HT1080 (cell line): ENCODE results near the gene MEAF6. TPM values are rescaled to one million over a fixed set of nuclear protein-coding genes. Genes with fewer than 3 reads are reported as not detected.
"Not testable (repeated sequence)": the region's sequence is repeated elsewhere in the genome, so short reads cannot be mapped to it uniquely, and the experiment has no call there.

Experiments
- DNase-seq: peaks from one replicate; pipeline ENCODE4 v3.0.0-alpha.2; 2015; ENCODE audit warnings: low read depth
- total RNA-seq: library from RNA; depleted of rRNA; stranded (reverse); fragments of >200 nt; shearing (Covaris generic); gene quantifications from 2 replicates; pipeline ENCODE4 v1.2.3, GENCODE V29; 2014

Gene MEAF6
- total RNA-seq, 1 experiment from 2014 or later = 65.4 TPM

DNA sequence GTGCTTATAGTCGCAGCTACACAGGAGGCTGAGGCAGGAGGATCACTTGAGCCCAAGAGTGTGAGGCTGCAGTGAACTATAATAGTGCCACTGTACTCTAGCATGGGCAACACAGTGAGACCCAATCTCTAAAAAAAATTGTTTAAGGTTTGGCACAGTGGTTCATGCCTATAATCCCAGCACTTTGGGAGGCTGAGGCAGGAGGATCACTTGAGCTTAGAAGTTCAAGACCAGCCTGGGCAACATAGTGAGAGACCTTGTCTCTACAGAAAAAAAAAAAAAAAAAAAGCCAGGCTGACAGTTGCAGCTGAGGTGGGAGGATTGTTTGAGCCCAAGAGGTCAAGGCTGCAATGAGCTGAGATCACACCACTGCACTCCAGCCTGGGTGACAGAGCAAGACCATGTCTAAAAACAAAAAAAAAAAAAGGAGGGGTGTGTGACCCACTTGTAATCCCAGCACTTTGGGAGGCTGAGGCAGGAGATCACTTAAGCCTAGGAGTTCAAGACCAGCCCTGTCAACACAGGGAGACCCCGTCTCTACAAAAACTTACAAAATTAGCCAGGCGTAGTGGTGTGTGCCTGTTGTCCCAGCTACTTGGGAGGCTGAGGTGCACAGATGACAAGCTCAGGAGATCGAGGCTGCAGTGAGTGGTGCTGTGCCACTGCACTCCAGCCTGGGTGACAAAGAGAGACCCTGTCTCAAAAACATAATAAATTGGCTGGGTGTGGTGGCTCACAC, 18.0 kb upstream of the MEAF6 start:
- not testable (repeated sequence) for DNase-seq

DNA sequence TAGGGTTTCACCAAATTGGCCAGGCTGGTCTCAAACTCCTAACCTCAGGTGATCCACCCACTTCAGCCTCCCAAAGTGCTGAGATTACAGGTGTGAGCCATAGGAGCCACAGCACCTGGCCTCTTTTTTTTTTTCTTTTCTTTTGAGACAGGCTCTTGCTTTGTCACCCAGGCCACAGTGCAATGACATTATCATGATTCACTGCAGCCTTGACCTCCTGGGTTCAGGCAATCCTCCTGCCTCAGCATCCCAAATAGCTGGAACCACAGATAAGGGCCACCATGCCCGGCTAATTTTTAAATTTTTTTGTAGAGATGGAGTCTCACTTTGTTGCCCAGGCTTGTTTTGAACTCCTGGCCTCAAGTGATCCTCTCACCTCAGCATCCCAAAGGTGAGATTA, 15.3 kb upstream of the MEAF6 start:
- DNase-seq = not testable (repeated sequence)

DNA sequence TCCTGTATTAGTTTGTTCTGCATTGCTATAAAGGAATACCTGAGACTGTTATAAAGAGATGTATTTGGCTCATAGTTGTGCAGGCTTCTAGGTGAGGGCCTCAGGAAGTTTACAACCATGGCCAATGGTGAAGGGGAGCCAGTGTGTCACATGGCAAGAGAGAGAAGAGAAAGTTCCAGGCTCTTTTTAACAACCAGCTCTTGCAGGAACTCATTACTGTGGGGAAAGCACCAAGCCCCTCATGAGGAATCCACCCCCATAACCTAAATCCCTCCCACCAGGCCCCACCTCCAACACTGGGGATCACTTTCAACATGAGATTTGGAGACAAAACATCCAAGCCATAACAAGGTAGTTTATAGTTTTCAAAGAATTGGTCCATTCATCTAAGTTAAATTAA, 5.0 kb upstream of the MEAF6 start:
- no peak for DNase-seq

DNA sequence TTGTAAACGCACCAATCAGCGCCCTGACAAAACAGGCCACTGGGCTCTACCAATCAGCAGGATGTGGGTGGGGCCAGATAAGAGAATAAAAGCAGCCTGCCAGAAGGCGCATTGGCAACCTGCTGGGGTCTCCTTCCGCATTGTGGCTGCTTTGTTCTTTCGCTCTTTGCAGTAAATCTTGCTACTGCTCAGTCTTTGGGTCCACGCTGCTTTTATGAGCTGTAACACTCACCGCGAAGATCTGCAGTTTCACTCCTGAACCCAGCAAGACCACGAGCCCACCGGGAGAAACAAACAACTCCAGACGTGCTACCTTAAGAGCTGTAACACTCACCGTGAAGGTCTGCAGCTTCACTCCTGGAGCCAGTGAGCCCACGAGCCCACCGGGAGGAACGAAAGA, 4.4 kb upstream of the MEAF6 start:
- not testable (repeated sequence) for DNase-seq

DNA sequence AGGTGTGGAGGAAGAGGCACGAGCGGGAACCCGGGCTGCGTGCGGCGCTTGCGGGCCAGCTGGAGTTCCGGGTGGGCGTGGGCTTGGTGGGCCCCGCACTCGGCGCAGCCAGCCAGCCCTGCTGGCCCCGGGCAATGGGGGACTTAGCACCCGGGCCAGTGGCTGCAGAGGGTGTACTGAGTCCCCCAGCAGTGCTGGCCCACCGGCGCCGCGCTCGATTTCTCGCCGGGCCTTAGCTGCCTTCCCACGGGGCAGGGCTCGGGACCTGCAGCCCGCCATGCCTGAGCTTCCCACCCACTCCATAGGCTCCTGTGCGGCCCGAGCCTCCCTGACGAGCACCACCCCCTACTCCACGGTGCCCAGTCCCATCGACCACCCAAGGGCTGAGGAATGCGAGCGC, 3.7 kb upstream of the MEAF6 start:
- DNase-seq = not testable (repeated sequence)

DNA sequence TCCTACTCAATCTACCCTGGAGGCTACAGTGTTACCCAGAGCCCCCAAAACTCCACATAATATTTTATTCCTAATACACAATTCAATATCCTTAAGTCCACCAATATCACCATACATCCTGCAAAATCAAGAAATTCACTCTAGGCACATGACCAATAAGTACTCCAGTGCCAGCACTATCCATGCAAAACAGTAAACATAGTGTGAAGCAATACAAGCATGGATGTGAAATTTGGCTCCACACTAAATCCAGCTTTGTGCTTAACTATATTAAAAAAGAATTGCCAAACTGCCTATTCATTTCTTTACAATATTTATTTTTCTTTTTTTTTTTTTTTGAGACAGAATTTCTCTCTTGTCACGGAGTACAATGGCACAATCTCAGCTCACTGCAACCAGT, 3.0 kb upstream of the MEAF6 start:
- DNase-seq = no peak

DNA sequence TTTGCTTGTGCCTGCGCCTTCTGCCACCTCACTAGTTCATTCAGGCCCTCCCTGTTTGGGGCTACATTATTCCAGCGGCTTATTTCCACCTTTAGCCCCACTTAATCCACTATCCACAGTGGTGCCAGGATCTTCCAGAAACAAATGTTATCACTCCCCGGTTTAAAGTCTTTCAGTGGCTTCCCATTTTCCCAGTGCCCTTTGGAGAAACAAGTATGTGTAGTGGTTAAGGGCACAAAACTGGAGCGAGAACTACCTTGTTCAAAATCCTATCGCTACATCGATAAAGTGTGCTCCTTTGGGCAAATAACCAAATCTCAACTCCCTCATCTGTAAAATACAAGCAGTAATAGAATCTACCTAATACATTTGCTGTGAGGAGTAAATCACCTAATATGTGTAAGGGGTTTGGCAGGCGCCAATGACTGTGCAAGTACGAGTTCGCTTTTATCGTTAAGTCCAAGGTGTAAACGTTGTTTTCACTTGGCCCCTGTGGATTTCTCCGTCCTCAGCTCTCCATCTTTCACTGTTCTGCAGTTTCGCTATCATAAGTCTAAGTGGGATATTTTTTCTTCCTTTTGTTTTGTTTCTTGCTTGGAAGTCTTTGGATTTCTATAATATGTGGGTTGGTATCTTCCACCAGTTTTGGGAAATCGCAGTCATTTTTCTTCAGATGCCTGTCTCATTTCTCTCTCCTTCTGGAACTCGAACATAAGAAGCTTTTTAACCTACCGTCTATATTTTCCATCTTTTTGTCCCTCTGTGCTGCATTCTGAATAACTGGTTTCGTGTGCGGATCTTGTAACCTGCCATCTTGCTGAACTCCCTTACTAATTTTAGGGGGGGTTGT, 844 bp upstream of the MEAF6 start:
- DNase-seq = no peak

DNA sequence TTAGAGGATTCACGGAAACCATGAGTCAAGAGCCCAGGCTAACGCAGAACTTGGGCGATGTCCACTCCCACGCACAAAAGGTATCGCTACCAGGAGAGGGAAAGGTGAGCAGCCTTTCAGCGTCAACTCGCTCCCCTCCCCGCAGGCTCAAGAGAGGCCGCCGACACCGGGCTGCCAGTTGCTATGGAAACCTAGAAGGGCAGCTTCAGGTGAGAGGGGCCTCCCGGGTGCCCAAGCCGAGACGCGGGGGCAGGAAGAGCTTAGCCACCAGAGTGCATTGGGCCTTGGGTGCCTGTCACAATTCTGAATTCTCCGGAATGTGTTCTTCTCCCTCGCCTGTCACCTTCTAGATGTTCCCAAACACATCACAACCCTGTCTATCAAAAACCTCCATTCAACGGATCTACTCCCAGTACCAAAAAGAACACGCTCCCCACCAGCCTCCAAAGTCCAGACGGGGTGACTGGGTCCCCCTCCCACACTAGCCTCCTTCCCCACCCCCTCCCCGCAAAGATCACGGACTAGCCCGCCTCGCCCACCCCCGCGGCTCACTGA, 694 bp downstream of the MEAF6 start:
- DNase-seq = peak; percentile 17

DNA sequence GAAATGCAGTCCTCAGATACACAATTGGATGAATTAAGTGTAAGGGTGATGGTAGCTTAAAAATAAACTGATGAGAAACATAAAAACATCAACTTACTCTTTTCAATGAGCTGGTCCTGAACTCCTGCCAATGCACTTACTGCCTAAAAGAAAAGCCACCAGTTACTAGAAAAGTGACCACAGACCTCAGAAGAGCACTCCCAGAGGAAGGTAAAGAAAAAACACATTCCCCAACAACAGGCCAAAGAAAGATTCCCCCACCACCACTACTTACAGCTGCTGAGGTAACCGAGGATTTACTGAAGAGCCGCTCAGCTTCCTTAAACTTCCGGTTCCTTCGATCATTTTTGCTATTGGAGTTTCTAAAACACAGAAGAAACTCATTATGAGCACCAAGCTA, 5.4 kb downstream of the MEAF6 start:
- DNase-seq = peak; percentile 56

DNA sequence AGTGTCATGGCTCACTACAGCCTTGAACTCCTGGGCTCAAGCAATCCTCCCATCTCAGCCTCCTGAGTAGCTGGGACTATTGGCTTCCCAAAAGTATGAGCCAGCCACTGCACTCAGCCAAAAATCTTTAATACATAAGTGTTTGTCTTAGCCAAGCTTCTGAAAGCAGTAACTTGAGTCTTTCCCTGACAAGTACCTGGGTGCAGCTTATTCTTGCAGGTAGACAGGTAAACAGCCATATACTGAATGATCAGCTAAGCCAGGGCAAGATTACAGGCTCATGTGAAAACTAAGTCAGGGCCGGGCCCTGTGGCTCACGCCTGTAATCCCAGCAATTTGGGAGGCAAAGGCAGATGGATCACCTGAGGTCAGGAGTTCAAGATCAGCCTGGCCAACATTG, 7.8 kb downstream of the MEAF6 start:
- no peak for DNase-seq

DNA sequence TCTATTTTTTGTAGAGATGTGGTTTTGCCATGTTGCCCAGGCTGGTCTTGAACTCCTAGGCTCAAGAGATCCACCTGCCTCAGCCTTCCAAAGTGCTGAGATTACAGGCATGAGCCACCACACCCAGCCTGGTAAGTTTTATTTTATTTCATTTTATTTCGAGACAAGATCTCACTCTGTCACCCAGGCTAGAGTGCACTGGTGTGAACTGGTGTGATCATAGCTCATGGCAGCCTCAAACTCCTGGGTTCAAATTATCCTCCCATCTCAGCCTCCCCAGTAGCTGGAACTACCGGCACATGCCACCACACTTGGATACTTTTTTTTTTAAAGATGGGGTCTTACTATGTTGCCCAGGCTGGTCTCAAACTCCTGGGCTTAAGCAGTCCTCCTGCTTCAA, 11.8 kb downstream of the MEAF6 start:
- not testable (repeated sequence) for DNase-seq

DNA sequence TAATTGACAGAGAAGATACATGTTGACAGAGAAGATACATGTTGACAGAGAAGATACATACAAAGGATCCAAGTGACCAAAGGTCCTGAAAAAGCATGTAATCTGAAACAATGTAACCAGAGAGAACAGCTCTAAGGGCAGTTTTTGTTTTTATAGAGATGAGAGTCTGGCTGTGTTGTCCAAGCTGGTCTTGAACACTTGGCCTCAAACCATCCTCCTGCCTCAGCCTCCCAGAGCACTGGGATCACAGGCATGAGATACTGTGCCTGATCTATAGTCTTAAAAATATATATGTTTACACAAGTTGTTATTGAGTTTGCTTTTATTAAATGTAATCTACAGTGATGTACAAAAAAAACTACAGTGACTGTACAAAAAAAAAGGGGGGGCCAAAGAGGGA, 12.5 kb downstream of the MEAF6 start:
- no peak for DNase-seq

DNA sequence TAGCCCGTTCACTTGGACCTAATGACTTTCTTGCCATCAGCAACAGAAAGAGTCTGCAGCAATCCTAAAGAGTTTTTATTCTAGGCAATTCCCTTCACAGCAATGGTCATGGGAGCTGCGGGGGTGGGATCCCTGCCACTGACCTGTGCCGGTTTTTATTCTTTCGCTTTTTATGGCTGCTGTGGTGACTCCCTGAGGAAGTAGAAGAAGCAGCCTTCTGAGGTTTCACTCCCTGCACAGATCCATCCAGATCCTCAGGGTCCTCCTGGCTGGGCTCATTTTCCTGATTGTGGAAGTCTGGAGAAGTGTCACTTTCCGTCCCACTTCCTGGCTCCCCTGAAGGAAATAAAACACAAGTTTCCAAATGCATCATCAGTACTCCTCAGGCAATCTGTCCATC, 12.9 kb downstream of the MEAF6 start:
- no peak for DNase-seq

DNA sequence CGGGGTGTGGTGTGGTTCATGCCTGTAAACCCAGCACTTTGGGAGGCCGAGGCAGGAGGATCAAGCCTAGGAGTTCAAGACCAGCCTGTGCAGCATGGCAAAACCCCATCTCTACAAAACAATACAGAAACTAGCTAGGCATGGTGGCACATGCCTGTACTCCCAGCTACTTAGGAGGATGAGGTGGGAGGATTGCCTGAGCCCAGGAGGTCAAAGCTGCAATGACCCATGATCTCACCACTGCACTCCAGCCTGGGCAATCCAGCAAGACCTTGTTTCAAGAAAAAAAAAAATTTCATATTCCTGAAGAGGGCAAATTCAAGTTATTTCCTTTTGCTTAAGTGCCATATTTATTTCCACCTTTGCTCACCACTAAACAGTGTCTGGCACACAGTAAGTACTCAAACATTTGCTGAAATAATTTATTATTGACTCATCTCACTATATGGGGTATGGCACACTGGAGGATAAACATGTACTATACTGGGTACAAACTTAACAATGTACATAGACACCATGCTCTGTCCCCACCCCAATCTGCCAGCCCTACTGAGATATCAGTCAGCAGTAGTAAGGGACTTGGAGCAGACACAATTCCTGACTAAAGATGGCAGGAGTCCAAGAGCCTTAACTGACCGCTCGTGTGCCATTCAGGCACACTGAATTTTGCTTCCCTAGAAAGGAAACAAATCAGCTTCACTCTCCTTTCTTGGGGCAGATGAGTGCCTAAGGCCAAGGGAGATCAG, 15.5 kb downstream of the MEAF6 start:
- peak; percentile 66 for DNase-seq

DNA sequence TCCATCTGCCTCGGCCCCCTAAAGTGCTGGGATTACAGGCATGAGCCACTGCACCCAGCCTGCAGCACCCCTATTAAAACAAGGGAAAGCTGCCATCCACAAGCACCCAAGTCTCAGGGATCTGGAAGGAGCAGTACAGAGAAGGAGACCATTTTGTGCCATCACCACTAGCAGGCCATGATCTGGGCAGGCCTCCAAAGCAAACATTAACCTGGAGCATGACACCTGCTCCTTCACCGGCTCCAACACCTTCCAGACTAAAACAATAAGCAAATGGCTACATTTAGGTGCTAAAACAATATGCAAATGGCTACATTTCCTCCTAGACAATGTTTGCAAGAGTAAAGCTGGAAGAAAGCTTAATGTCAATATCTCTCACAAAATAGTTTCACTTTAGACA, 16.7 kb downstream of the MEAF6 start:
- no peak for DNase-seq

DNA sequence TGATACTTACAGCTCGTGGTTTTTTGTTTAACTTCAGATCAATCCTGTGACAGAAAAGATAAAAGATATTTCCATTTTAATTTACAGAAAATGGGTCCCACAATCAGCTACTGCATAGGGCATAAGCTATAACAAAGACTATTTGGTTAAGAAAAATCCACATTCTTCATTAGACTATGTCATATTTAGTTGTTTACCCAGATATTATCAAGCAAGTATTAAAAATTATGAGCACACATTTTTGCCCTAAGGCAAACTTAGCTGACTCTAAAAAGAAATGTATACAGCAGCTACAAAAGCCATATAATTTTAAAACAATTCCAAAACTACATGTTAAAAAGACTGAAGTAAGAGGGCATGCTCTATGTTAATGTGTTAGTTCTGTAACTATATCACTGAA, 18.7 kb downstream of the MEAF6 start:
- no peak for DNase-seq

DNA sequence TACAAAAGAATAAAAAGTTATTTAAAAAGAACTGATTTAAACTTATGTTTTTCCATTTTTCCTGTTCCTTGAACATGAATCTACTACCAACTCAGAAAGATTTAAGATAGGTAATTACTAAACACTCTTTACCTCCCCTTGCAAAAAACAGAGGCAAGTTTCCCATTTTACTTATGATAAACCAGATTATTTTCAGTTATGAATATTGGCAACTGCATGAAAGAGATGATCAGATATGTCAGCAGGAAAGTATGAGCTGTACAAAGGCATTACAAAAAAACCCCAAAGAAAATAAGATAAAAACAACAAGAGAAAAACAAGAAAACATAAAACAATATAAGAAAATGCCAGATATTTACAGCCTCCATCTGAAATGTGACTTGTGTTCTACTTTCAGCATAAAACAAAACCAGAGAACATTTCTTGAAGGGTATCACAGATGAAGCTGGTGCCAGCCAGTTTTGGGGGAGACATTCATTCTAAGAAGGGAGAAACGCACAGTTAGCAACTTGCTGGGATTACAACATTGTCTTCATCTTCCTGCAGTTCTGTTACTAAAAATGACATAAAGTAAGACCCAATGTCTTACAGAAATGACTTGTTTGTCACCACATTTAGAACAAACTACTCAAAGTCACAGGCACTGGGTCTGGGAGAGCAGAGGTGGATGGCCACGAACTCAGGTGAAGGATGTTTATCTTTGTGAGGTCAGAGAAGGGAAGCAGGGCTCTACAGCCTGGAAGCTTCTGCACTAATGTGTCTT, 21.0 kb downstream of the MEAF6 start:
- DNase-seq = no peak

DNA sequence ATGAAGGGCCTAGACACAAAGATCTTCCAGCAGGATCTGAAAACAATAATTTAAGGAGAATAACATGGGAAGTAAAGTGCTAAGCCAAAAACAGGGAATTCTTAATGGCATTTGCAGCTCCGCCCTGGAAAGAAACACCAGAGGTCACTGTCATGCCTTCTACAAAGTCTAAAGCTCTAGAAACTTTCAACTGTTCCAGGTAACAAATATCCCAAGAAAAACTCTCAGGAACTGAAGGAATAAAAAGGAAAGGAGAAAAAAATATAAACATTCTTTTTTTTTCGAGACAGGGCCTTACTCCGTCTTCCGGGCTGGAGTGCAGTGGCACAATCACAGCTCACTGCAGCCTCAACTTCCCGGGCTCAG, 27.0 kb downstream of the MEAF6 start:
- DNase-seq = no peak

DNA sequence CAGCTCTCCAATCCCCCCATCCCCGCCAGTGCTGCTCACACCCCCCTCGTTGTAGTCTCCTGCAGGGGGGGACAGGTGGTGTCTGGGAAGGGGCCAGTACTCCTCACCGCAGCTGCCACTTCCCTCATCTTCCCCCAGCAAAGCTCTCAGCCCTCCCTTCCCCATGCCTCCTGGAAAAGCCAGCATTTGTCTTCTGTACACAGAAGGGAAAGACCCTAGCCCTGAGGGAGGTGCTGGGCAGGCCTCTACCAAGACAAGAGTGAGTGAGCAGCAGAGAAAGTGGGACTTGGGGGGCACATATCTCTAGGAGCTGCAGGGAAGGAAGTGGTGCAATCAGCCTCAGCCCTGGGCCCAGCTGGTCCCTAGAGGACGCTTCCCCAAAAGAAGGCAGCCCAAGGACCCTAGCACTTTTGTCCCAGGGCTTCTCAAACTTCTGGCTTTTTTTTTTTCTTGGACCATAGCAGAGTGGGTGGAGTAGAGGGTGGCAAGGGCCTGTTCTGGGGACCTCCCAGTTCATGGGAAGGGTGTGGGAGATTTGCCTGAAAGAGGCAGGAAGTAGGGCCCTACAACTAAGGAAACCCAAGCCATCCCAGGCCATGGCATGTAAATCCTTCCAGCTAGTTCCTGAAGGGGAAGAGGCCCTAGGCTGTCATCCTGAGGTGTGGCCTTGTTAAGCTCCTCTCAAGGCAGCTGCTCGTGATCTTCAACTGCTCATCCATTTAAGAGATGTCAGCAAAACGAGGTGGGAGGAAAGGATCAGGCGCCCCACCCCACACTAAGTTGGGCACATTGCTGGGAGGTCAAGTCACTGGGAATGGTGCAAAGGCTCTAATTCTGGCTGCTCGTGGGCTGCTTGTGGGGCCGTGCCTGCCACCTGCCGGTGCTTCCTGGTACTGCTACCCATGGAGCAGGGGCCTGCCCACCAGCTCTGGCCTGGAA, 27.6 kb downstream of the MEAF6 start:
- peak; percentile 74 for DNase-seq
